ENCODE measurements around the gene TMTC1.
"Not testable (repeated sequence)": the region's sequence is repeated elsewhere in the genome, so short reads cannot be mapped to it uniquely, and the experiment has no call there.

The TMTC1 gene

GRCh38 chr12:29783773-29784666 is at the start of gene TMTC1:
TMTC1 (minus strand) TSS chr12:29783942; CDS start chr12:29783751, 191 bp downstream.
- intact Hi-C loops (cut with DNase I), result no loop called here
- peak; percentile 20 to 93 (median 83) for DNase-seq

DNA sequence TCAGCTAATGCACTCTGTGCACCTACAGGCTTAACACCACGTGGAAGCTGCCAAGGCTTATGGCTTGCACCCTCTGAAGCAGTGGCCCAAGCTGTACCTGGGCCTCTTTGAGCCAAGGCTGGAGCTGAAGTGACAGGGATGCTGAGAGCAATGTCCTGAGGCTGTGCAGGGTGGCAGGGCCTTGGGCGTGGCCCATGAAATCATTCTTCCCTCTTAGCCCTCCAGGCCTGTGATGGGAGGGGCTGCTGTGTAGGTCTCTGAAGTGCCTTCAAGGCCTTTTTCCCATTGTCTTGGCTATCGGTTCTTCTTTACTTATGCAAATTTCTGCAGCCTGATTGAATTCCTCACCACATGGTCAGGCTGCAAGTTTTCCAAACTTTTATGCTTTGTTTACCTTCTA is 47.4 kb upstream of the TMTC1 start:
- intact Hi-C loops (cut with DNase I), result no loop called here
- DNase-seq, result no peak

GRCh38 chr12:29830391-29830790 is 46.6 kb upstream of the TMTC1 start:
- no peak for DNase-seq
- intact Hi-C loops (cut with DNase I), result no loop called here

GRCh38 chr12:29818916-29819623 is 35.3 kb upstream of the TMTC1 start:
- intact Hi-C loops (cut with DNase I), result no loop called here
- no peak for DNase-seq

DNA sequence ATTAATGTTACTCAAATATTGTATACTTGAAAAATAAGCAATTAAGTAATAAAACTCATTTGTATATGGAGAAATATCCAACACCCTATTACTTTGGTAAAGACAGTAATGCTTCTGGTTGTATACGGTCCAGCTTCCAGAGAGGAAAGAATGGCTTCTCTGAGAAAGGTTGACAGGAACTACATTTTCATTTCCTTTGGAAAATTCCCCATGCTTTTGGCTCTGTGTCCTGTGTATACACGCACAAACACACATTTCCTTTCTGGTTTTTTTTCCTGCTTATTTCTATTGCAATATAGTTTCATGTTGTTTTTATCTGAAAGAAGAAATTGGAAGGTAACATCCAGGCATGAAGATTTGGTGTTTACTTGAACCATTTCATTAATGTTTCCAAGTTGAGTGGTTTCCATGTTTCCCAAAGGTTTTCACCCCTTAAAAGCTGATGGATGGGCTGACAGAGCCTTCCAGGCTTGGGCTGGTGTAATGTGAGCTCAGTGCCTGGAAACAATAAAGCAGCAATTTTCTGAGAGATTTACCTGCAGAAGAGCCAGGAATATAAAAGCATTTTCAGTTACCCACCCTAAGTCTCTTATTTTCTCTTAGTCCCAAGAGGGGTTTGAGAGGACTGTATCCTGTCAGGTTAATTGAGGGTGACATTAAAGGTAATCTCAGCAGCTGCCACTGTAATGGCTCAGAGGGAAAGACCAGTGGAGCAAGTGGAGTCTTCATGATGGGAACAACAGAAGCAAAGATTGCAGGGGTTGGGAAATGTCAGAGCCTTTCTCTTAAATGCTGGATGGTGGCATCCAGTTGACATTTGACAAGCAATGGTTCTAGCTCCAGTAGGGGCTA is 33.4 kb upstream of the TMTC1 start:
- DNase-seq, result no peak
- intact Hi-C loops (cut with DNase I), result no loop called here

DNA sequence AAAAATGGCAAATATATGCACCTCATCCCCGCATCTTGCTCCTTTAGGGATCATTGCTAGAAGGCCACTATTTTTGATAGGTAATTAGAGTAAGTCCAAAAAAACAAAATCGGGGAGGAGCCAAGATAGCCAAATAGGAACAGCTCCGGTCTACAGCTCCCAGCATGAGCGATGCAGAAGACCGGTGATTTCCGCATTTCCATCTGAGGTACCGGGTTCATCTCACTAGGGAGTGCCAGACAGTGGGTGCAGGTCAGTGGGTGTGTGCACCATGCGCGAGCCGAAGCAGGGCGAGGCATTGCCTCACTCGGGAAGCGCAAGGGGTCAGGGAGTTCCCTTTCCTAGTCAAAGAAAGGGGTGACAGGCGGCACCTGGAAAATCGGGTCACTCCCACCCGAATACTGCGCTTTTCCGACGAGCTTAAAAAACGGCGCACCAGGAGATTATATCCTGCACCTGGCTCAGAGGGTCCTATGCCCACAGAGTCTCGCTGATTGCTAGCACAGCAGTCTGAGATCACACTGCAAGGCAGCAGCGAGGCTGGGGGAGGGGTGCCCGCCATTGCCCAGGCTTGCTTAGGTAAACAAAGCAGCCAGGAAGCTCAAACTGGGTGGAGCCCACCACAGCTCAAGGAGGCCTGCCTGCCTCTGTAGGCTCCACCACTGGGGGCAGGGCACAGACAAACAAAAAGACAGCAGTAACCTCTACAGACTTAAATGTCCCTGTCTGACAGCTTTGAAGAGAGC is 26.0 kb upstream of the TMTC1 start:
- not testable (repeated sequence) for DNase-seq

DNA sequence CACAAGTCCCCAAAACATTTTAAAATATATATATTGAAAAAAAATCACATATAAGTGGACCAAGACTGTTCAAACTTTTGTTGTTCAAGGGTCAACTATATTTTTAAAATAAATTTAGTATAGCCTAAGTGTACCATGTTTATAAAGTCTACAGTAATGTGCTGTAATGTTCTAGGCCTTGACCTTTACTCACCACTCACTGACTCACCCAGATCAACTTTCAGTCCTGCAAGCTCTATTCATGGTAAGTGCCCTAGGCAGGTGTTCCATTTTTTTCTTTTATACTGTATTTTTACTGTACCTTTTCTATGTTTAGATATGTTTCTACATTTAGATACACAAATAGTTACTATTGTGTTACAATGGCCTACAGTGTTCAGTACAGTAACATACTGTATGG is 23.4 kb upstream of the TMTC1 start:
- intact Hi-C loops (cut with DNase I), result no loop called here
- DNase-seq, result no peak

More for the DNA sequence above, 26.0 kb upstream of the TMTC1 start:
- intact Hi-C loops (cut with DNase I), result not testable (repeated sequence)

- intact Hi-C loops (cut with DNase I), result no loop called here
- DNase-seq, result no peak
Observed at GRCh38 chr12:29804019-29804418, 20.3 kb upstream of the TMTC1 start.

- intact Hi-C loops (cut with DNase I), result no loop called here
- no peak for DNase-seq
Observed at GRCh38 chr12:29799591-29799990, 15.8 kb upstream of the TMTC1 start.

DNA sequence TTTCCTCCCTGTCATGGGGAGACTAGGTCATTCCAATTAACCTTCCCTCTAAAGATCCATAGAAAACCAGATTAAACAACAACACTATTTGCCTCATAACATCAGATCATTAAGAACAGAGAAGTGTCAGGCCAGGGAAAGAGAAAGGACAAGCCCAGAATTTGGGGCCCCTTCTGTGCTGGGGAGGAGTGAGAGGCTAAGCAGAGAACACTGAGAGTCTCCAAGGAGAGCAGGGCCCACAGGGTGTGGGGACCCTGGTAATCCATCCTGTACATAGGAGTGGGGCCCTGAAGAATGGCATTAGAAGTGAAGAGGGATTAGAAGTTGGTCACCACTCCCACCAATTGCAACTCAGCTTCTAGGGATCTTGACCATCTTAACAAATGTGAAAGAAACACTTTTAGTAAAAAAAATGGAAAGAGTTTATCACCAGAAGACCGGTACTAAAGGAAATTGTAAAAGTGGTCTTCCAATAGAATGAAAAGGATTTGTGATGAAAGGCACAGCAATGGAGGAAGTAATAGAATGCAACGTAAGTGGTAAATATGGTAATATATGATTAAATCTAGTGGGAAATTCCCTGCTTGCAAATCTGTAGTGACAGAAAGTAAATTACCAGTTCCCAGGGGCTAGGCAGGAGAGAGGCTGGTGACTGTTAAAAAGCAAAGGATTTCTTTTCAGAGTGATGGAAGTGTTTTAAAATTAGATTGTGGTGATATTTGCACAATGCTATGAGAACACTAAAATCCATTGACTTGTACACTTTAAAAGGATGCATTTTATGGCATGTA is 14.0 kb upstream of the TMTC1 start:
- intact Hi-C loops (cut with DNase I), result no loop called here
- no peak for DNase-seq

DNA sequence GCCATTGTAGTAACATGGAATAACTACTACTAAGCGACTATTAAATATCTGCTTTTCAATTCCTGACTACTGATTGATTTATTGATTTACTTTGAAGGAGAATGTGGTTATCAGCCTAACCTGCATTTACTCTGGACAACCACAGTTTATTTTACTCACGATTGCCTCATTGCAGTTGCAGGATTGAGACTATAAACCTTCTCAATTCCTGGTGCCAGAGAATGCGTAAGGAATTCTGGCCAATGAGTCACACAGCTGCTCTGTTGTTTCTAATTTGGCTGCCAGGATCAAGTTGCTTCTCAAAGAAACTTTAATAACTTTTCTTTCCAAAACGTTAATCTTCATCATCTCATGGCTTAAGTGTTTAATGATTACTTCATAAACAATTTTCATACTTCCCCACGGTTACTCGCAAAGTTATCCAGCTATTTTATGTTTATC is 13.1 kb upstream of the TMTC1 start:
- intact Hi-C loops (cut with DNase I), result no loop called here
- no peak for DNase-seq

- intact Hi-C loops (cut with DNase I), result no loop called here
- no peak for DNase-seq
Observed at GRCh38 chr12:29795715-29796114, 12.0 kb upstream of the TMTC1 start.

- no peak for DNase-seq
- intact Hi-C loops (cut with DNase I), result no loop called here
Observed at GRCh38 chr12:29794862-29795261, 11.1 kb upstream of the TMTC1 start.

DNA sequence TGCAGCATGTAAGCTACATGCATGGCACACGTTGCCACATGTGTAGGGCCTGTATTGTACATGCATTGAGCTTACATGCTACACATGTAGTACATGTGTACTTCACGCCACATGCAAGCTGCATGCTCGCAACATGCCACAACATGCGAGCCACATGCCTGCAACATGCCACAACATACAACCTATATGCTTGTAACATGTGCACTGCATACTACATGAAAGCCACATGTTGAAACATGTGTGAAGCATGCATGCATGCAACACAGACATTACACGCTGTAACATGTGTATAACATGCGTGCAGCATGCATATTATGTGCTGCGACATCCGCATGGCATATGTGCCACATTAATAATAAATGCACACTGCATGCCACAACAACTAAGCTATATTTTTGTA is 9.1 kb upstream of the TMTC1 start:
- intact Hi-C loops (cut with DNase I), result no loop called here
- no peak for DNase-seq

GRCh38 chr12:29792132-29792531 is 8.4 kb upstream of the TMTC1 start:
- intact Hi-C loops (cut with DNase I), result no loop called here
- DNase-seq, result no peak

DNA sequence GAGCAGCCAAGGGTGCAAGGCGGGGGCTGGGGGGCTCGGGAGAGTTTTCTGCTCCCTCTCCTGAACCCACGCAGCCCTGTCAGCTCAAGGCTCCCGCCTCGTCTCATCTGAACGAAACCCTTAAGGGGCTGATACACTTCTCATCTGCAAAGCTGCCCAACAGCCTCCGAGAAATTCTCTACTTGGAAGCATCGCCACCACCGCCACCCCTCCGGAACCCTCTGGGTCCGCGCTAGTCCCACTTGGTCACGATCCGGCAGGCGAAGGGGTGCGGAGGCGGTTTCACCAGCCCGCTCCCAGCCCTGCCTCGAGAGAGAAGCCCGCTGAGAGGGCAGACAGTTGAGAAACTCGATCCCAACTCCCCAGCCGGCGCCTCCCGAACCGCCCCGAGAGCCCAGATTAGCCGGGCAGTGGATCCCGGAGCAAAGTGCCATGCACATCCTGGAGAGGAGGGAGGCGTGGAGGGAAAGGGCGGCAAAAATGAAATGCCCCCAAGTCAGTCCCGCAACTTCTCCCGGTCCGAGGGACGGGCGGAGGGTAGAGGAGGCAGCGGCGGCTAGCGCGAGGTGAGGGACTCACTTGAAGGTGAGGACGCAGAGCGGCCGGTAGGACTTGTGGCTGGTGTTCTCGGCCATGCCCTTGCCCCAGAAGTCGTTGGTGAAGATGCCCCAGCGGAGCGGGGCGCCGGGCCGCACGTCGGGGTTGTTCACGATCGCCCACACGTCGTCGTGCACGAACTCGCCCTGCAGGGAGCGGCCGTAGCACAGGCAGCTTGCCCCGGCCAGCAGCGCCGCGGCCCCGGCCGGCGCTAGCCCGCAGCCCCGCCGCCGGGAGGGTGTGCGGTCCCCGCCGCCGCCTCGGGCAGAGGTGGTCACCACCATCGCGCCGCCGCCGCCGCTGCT is 620 bp downstream of the TMTC1 start:
- DNase-seq, result peak in 41 of 42 donors; percentile 11 to 68 (median 41)
- intact Hi-C loops (cut with DNase I), result no loop called here

DNA sequence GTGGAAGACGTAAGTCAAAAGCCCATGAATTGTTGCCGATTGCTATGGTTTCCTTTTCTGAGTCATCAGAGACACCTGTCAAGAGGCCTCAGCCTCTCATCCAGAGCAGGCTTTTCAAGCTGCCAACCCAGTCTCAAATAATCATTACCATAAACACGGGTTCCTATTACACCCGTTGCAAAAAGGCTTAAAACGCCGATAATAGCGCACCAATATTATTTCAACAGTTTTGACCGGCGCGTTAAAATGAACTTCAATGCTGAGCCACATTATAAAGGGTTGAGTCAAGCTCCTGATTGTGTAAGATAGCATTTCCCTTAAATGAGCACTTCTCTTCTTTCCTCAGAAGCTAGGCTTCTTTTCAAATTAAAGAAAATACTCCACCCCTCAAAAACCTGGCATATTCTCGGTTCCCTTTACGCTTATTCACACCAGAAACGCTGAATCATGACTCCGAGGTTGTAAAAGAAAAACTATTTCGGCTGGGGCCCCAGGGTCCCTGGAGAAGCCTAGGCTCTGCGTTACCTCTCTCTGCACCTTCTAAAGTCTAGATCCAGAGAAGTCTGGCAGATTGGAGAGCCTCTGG is 1.4 kb downstream of the TMTC1 start:
- intact Hi-C loops (cut with DNase I), result no loop called here
- DNase-seq, result peak in 14 of 42 donors; percentile 3 to 66 (median 18)

All from head of caudate nucleus (tissue), 42 donors.